ENCODE measurements around the gene P4HB. TPM values are rescaled to one million over a fixed set of nuclear protein-coding genes. Genes with fewer than 3 reads are reported as not detected.

The P4HB gene
- total RNA-seq, 1 donor from 2014 or later = 267 TPM

DNA sequence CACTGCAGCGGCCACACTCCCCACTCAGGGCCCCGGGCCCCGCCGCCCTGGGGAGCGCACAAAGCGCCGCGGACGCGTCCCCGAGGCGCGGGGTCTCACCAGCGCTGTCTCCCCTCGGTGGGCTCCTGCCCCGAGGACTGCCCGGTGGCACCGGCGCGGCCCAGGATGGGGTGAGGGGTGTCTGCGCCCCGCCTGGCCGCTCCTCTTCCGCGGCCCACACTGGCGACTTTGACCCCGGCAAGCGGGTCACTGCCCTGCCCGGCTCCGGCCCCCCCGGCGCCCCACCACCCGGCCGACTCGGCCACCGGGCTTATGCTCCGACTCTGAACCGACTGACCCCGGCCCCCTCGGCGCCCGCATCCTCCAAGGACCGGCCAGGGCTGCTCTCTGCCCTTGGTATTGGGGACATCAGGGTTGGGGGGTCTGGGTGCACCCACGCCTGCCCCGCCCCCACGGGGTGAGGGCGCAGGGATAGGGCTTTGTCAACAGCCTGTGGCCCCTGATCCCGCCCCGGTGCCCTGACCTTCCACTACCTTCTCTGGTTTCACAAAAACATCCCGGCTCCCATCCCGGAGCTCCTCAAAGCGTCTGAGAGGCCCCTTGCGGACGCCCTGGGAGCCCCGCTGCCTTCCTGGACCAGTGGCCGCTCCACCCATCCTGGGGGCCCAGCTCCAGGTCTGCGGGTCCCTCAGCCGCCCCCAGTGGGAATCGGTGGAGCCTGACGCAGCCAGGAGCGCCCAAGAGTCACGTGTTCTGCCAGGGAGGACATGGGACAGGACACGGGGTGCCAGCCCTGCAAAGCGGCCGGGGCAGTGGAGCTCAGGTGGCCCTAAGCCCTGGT, 55.6 kb downstream of the P4HB start:
- no peak for DNase-seq
- Histone ChIP-seq H3K4me3 (peak overlapping the region; percentile 38), H3K36me3 (no peaks in the 10 kb centered on the region), H3K4me1 (peaks cover 17% of the 10 kb centered on the region), H3K9me3 (replicated peaks) (no peaks in the 10 kb centered on the region), H3K27me3 (ENCODE audit: low read depth) (peaks cover 95% of the 10 kb centered on the region), H3K27ac (replicated peaks) (no peak overlapping the region)
- no peak for TF ChIP-seq CTCF (IDR thresholded peaks at IDR 0.05; ENCODE audit: borderline replicate concordance)
- intact Hi-C loops (cut with micrococcal nuclease) = no loop called here

DNA sequence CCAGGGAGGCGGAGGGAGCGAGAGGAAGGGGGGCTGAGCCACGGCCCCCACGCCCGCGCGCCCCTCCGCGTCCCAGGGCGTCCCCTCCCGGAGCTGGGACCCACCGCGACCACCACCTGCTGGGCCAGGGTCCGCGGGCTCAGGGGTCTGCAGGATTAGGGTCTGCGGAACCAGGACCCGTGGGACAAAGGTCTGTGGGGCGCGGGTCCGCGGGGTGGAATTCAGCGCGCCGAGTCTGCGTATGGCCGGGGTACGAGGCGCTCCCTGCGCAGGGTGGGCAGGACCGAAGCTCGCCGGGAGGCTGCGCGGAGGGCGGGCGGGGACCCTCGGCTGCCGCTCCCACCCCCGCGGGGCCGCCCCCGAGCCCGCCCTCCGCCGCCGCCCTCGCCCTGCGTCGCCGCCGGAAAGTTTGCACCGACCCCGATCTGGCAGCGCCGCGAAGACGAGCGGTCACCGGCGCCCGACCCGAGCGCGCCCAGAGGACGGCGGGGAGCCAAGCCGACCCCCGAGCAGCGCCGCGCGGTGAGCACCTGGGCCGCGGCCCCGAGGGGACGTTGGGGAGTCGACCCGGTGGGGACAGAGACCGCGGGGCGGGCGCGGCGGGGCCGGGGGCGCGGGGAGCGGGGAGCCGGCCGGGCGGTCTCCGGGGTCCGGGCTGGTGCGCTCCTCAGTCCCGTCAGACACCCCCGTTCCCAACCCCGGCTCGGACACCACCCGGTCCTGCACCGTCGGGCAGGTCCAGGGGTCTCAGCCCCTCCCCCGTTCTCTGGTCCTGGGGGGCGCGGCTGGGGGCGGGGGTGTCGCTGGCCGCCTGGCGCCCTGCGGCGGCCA, 56.4 kb downstream of the P4HB start, which contains the start of gene GCGR:
Gene GCGR, plus strand, starts transcription at position 423 of the 831 bp plus-strand sequence. CDS start 4,869 bp downstream, outside the sequence.
- no peak for DNase-seq
- intact Hi-C loops (cut with micrococcal nuclease) = no loop called here
- Histone ChIP-seq H3K4me1 (peaks cover 17% of the 10 kb centered on the region), H3K27me3 (ENCODE audit: low read depth) (peaks cover 98% of the 10 kb centered on the region), H3K27ac (replicated peaks) (no peak within 1 kb of the TSS), H3K4me3 (peak within 1 kb of the TSS; percentile 38), H3K36me3 (no peaks in the 10 kb centered on the region), H3K9me3 (replicated peaks) (no peaks in the 10 kb centered on the region)
- no peak for TF ChIP-seq CTCF (IDR thresholded peaks at IDR 0.05; ENCODE audit: borderline replicate concordance)

GRCh38 chr17:81802856-81803643, 57.3 kb downstream of the P4HB start:
- DNase-seq = no peak
- H3K4me3 ChIP-seq = no peak overlapping the region
- no peaks in the 10 kb centered on the region for H3K9me3 ChIP-seq (replicated peaks)
- no peaks in the 10 kb centered on the region for H3K36me3 ChIP-seq
- peaks cover 17% of the 10 kb centered on the region for H3K4me1 ChIP-seq
- no peak overlapping the region for H3K27ac ChIP-seq (replicated peaks)
- no peak for TF ChIP-seq CTCF (IDR thresholded peaks at IDR 0.05; ENCODE audit: borderline replicate concordance)
- peaks cover 89% of the 10 kb centered on the region for H3K27me3 ChIP-seq (ENCODE audit: low read depth)
- intact Hi-C loops (cut with micrococcal nuclease) = no loop called here

GRCh38 chr17:81802048-81802758, 58.1 kb downstream of the P4HB start:
- Histone ChIP-seq H3K27ac (replicated peaks) (no peak overlapping the region), H3K27me3 (ENCODE audit: low read depth) (peaks cover 81% of the 10 kb centered on the region), H3K36me3 (no peaks in the 10 kb centered on the region), H3K4me3 (no peak overlapping the region), H3K4me1 (peaks cover 17% of the 10 kb centered on the region), H3K9me3 (replicated peaks) (no peaks in the 10 kb centered on the region)
- no peak for DNase-seq
- TF ChIP-seq CTCF (IDR thresholded peaks at IDR 0.05; ENCODE audit: borderline replicate concordance) = no peak
- intact Hi-C loops (cut with micrococcal nuclease) = no loop called here

All from left ventricle myocardium inferior (tissue), 1 donor.